NK-92 (cell line): ENCODE results near the gene KLF8.
"Not testable (repeated sequence)": the region's sequence is repeated elsewhere in the genome, so short reads cannot be mapped to it uniquely, and the experiment has no call there.

Experiments
- DNase-seq: peaks from one replicate; lab custom pipeline; 2025; ENCODE audit not compliant: unreplicated experiment; lab: John Stamatoyannopoulos, UW

The KLF8 gene

GRCh38 chrX:56232221-56233082, at the start of gene KLF8:
Gene KLF8 (plus strand): TSS chrX:56232356. CDS start chrX:56233335, 979 bp downstream.
- no peak for DNase-seq

GRCh38 chrX:56206945-56207344, 25.2 kb upstream of the KLF8 start:
- not testable (repeated sequence) for DNase-seq

- DNase-seq, result no peak
Observed at GRCh38 chrX:56211701-56212100, 20.5 kb upstream of the KLF8 start.

- no peak for DNase-seq
Observed at GRCh38 chrX:56216332-56216731, 15.8 kb upstream of the KLF8 start.

- DNase-seq, result no peak
Observed at GRCh38 chrX:56219700-56220099, 12.5 kb upstream of the KLF8 start.

GRCh38 chrX:56221101-56221500, 11.1 kb upstream of the KLF8 start:
- no peak for DNase-seq

- DNase-seq, result no peak
Observed at GRCh38 chrX:56222473-56223000, 9.6 kb upstream of the KLF8 start.

- DNase-seq, result no peak
Observed at GRCh38 chrX:56226980-56227379, 5.2 kb upstream of the KLF8 start.

- no peak for DNase-seq
Observed at GRCh38 chrX:56228914-56229313, 3.2 kb upstream of the KLF8 start.

- DNase-seq, result no peak
Observed at GRCh38 chrX:56231537-56232090, 542 bp upstream of the KLF8 start.

GRCh38 chrX:56233100-56233499, 944 bp downstream of the KLF8 start:
- no peak for DNase-seq

GRCh38 chrX:56233682-56234081, 1.5 kb downstream of the KLF8 start:
- no peak for DNase-seq

GRCh38 chrX:56248492-56248891, 16.3 kb downstream of the KLF8 start:
- DNase-seq, result no peak

- DNase-seq, result no peak
Observed at GRCh38 chrX:56253832-56254703, 21.9 kb downstream of the KLF8 start.

- no peak for DNase-seq
Observed at GRCh38 chrX:56268888-56269287, 36.7 kb downstream of the KLF8 start.

- DNase-seq, result no peak
Observed at GRCh38 chrX:56278692-56279091, 46.5 kb downstream of the KLF8 start.

- DNase-seq, result no peak
Observed at GRCh38 chrX:56279863-56280262, 47.7 kb downstream of the KLF8 start.

- no peak for DNase-seq
Observed at GRCh38 chrX:56281789-56282188, 49.6 kb downstream of the KLF8 start.

GRCh38 chrX:56284269-56284668, 52.1 kb downstream of the KLF8 start:
- no peak for DNase-seq

- DNase-seq, result no peak
Observed at GRCh38 chrX:56288608-56289007, 56.5 kb downstream of the KLF8 start.

- DNase-seq, result no peak
Observed at GRCh38 chrX:56289449-56289848, 57.3 kb downstream of the KLF8 start.
